GM15510 (cell line): ENCODE data around the gene PSMD5.

Experiments used
- POLR2A ChIP-seq: IDR thresholded peaks from 3 replicates; pipeline ENCODE4 v1.6.1; 2011; ENCODE audit warnings: borderline replicate concordance; ENCODE audit not compliant: insufficient read length; ENCODE audit errors: extremely low read depth

The PSMD5 gene

GRCh38 chr9:120854596-120855327 is 12.0 kb upstream of the PSMD5 start:
- no peak for TF ChIP-seq POLR2A

GRCh38 chr9:120853198-120853597 is 10.5 kb upstream of the PSMD5 start:
- TF ChIP-seq POLR2A = no peak

GRCh38 chr9:120852240-120853010 is 9.7 kb upstream of the PSMD5 start:
- no peak for TF ChIP-seq POLR2A

GRCh38 chr9:120851449-120851848 is 8.7 kb upstream of the PSMD5 start:
- no peak for TF ChIP-seq POLR2A

- TF ChIP-seq POLR2A = no peak
These were observed 7.6 kb upstream of the PSMD5 start for GRCh38 chr9:120850315-120850714.

GRCh38 chr9:120846906-120847305 is 4.2 kb upstream of the PSMD5 start:
- no peak for TF ChIP-seq POLR2A

GRCh38 chr9:120846251-120846889 is 3.6 kb upstream of the PSMD5 start:
- TF ChIP-seq POLR2A = no peak

GRCh38 chr9:120845255-120845654 is 2.5 kb upstream of the PSMD5 start:
- TF ChIP-seq POLR2A = no peak

- no peak for TF ChIP-seq POLR2A
These were observed 615 bp downstream of the PSMD5 start for GRCh38 chr9:120841930-120842684.

- TF ChIP-seq POLR2A = no peak
These were observed 3.6 kb downstream of the PSMD5 start for GRCh38 chr9:120839146-120839545.

- no peak for TF ChIP-seq POLR2A
These were observed 4.8 kb downstream of the PSMD5 start for GRCh38 chr9:120837921-120838320.

- no peak for TF ChIP-seq POLR2A
These were observed 9.4 kb downstream of the PSMD5 start for GRCh38 chr9:120833325-120833724.

- no peak for TF ChIP-seq POLR2A
These were observed 9.9 kb downstream of the PSMD5 start for GRCh38 chr9:120832807-120833206.

- no peak for TF ChIP-seq POLR2A
These were observed 11.9 kb downstream of the PSMD5 start for GRCh38 chr9:120830865-120831264.

- TF ChIP-seq POLR2A = no peak
These were observed 12.6 kb downstream of the PSMD5 start for GRCh38 chr9:120830151-120830550.

GRCh38 chr9:120829650-120830049 is 13.1 kb downstream of the PSMD5 start:
- TF ChIP-seq POLR2A = no peak

- TF ChIP-seq POLR2A = no peak
These were observed 22.6 kb downstream of the PSMD5 start for GRCh38 chr9:120820095-120820494.
